PFSK-1 (cell line): Measurements from ENCODE around the gene ADGRL4.

ENCODE experiments used
- POLR2AphosphoS5 ChIP-seq: IDR thresholded peaks from 2 replicates; pipeline ENCODE4 v1.6.1; 2012; ENCODE audit warnings: low read depth, mild to moderate bottlenecking, control low read depth, low read length, moderate library complexity
- REST ChIP-seq, 2 experiments: IDR thresholded peaks; 2 replicates each; pipeline versions ENCODE4 v1.6.1 to v1.8.0; 2011 to 2012; ENCODE audit warnings: low read depth in 2 of 2, low read length in 2 of 2, control low read depth in 1 of 2, inconsistent platforms in 1 of 2, mild to moderate bottlenecking in 1 of 2, moderate library complexity in 1 of 2; ENCODE audit not compliant: insufficient read depth in 1 of 2
- SIN3A ChIP-seq: IDR thresholded peaks from 2 replicates; pipeline ENCODE4 v1.6.1; 2012; ENCODE audit warnings: mild to moderate bottlenecking, low read length, moderate library complexity, borderline replicate concordance; ENCODE audit not compliant: insufficient read depth
- TAF1 ChIP-seq: IDR thresholded peaks from 2 replicates; pipeline ENCODE4 v1.6.1; 2012; ENCODE audit warnings: low read length, control low read depth, borderline replicate concordance; ENCODE audit not compliant: insufficient read depth

- no peak for TF ChIP-seq POLR2AphosphoS5
- no peak for TF ChIP-seq TAF1
- no peak for TF ChIP-seq SIN3A
- no peak for TF ChIP-seq REST (IDR thresholded peaks at IDR 0.05; ENCODE audit: insufficient read depth in 1 of 2, low read depth in 2 of 2, low read length in 2 of 2)
These were observed 46.4 kb upstream of the ADGRL4 start for GRCh38 chr1:79052829-79053449.
